OCI-LY1 (cell line): Measurements from ENCODE around the gene NFAT5.

ENCODE experiments used
- EZH2 ChIP-seq: fragments of 200-600 bp; sonication (generic), shearing (Covaris generic); IDR thresholded peaks from 2 replicates; pipeline ENCODE4 v1.8.0; 2017; ENCODE audit warnings: borderline replicate concordance, mixed run types, mild to moderate bottlenecking, antibody characterized with exemption, low read length, moderate library complexity, mixed read lengths
- TF ChIP-seq, protein P1 (sequence below): fragments of 200-600 bp; sonication (generic), shearing (Covaris generic); IDR thresholded peaks from 2 replicates; pipeline ENCODE4 v1.5.1; 2017; ENCODE audit warnings: mild to moderate bottlenecking, antibody characterized with exemption, low read length, moderate library complexity, mixed read lengths

DNA sequence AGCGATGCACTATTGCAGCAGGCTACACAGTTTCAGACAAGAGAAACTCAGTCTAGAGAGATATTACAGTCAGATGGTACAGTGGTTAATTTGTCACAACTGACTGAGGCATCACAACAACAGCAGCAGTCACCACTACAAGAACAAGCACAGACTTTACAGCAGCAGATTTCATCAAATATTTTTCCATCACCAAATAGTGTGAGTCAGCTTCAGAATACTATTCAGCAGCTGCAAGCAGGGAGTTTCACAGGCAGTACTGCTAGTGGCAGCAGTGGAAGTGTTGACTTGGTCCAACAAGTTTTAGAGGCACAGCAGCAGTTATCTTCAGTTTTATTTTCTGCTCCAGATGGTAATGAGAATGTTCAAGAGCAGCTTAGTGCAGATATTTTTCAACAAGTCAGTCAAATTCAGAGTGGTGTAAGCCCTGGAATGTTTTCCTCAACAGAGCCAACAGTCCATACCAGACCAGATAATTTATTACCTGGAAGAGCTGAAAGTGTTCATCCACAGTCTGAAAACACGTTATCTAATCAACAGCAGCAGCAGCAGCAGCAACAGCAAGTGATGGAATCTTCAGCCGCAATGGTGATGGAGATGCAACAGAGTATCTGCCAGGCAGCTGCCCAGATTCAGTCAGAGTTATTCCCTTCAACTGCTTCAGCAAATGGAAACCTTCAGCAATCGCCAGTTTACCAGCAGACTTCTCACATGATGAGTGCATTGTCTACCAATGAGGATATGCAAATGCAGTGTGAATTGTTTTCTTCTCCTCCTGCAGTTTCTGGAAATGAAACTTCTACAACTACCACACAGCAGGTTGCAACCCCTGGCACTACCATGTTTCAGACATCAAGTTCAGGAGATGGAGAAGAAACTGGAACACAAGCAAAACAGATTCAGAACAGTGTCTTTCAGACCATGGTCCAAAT lies 126.5 kb downstream of the NFAT5 start:
- TF ChIP-seq EZH2 = no peak
- TF ChIP-seq, protein P1, sequence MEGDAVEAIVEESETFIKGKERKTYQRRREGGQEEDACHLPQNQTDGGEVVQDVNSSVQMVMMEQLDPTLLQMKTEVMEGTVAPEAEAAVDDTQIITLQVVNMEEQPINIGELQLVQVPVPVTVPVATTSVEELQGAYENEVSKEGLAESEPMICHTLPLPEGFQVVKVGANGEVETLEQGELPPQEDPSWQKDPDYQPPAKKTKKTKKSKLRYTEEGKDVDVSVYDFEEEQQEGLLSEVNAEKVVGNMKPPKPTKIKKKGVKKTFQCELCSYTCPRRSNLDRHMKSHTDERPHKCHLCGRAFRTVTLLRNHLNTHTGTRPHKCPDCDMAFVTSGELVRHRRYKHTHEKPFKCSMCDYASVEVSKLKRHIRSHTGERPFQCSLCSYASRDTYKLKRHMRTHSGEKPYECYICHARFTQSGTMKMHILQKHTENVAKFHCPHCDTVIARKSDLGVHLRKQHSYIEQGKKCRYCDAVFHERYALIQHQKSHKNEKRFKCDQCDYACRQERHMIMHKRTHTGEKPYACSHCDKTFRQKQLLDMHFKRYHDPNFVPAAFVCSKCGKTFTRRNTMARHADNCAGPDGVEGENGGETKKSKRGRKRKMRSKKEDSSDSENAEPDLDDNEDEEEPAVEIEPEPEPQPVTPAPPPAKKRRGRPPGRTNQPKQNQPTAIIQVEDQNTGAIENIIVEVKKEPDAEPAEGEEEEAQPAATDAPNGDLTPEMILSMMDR = no peak
